ENCODE results near the gene RASGEF1B.

RASGEF1B gene

DNA sequence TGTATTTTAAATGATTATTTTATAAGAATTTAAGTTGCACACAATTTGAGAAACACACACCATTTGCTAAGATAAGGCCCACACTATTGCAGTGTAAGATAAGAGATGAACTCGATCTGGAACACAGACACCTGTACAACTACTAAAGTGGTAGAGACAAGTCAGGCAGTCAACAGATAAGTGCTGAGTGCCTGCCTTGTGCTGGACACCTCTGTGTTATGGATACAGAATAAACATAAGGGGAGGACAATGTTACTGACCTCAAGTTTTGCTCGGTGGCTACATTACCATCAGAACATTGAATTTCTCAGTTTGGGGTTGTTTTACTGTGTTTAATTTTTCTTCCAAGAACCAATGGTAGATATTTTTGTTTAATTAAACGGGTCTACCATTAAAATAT is 74.1 kb downstream of the RASGEF1B start:
- H3K4me3 ChIP-seq (ENCODE audit: low read length): no peak overlapping the region
- no peak for TF ChIP-seq ZNF274 (IDR thresholded peaks at IDR 0.05; ENCODE audit: low read depth, low read length)

DNA sequence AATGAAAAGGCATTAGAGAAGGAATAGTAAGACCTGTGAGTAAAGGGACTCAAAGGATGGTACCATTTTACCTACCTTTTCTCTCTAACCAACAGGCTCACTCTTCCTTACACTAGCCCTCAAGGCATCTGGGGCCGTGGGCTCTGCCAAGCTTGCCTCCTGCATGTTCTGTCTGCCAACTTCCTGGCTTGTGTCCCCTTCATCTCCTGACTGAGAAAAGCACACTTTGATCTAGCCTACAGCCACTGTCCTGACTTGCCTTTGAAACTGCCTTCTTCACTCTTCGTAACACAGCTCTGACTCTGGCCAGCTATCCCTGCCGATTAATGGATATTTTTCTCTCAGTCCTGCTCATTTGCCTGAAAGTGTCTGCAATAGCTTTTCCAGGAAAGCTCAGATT is 76.5 kb downstream of the RASGEF1B start:
- no peak overlapping the region for H3K4me3 ChIP-seq (ENCODE audit: low read length)
- TF ChIP-seq ZNF274 (IDR thresholded peaks at IDR 0.05; ENCODE audit: low read depth, low read length): no peak

- no peak overlapping the region for H3K4me3 ChIP-seq (ENCODE audit: low read length)
- TF ChIP-seq ZNF274 (IDR thresholded peaks at IDR 0.05; ENCODE audit: low read depth, low read length): no peak
Observed at GRCh38 chr4:81392164-81392563, 79.5 kb downstream of the RASGEF1B start.

- no peak overlapping the region for H3K4me3 ChIP-seq (ENCODE audit: low read length)
- no peak for TF ChIP-seq ZNF274 (IDR thresholded peaks at IDR 0.05; ENCODE audit: low read depth, low read length)
Observed at GRCh38 chr4:81389720-81390119, 82.0 kb downstream of the RASGEF1B start.

GRCh38 chr4:81380437-81380836 is 91.3 kb downstream of the RASGEF1B start:
- H3K4me3 ChIP-seq (ENCODE audit: low read length): no peak overlapping the region

GRCh38 chr4:81378386-81378785 is 93.3 kb downstream of the RASGEF1B start:
- H3K4me3 ChIP-seq (ENCODE audit: low read length): no peak overlapping the region
- no peak for TF ChIP-seq ZNF274 (IDR thresholded peaks at IDR 0.05; ENCODE audit: low read depth, low read length)

More at GRCh38 chr4:81380437-81380836, 91.3 kb downstream of the RASGEF1B start:
- no peak for TF ChIP-seq ZNF274 (IDR thresholded peaks at IDR 0.05; ENCODE audit: low read depth, low read length)

- H3K4me3 ChIP-seq (ENCODE audit: low read length): no peak overlapping the region
- no peak for TF ChIP-seq ZNF274 (IDR thresholded peaks at IDR 0.05; ENCODE audit: low read depth, low read length)
Observed at GRCh38 chr4:81377191-81377590, 94.5 kb downstream of the RASGEF1B start.

DNA sequence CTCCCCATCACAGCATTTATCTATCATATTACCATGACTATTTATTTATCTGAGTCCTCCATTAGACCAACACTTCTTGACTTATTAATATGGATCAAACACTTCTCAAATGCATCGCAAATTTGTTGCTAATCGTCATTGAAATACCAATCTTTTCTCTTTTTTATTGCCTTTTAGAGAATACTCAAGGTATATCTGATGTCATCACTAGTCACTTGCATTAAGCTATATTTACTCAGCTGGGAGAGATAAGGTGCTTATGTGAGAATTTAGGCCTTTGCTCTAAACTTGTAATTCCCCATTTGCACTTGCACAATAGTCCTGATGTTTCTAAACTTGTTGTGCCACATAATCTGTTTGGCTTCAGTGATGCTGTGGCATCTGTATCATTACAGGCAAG is 95.0 kb downstream of the RASGEF1B start:
- TF ChIP-seq ZNF274 (IDR thresholded peaks at IDR 0.05; ENCODE audit: low read depth, low read length): no peak
- no peak overlapping the region for H3K4me3 ChIP-seq (ENCODE audit: low read length)
